GM12878 (cell line): Measurements from ENCODE around the gene DNAJC12. TPM values are rescaled to one million over a fixed set of nuclear protein-coding genes. Genes with fewer than 3 reads are reported as not detected.

Experiments
- ATAC-seq: fragments of 200-7000 bp; cut with Tn5 transposase; 3 replicates; pipeline ENCODE4 v1.9.1; 2020; ENCODE audit warnings: mild to moderate bottlenecking, moderate library complexity
- BruUV-seq: library from RNA; stranded (reverse); fragments of 400-500 nt; replicated peaks from 2 replicates; lab custom pipeline; 2021; lab: Mats Ljungman, UMichigan
- CTCF ChIA-PET: fragments of 300-600 bp; sonication (Branson Sonifier 250); formaldehyde crosslinking; extraction: SDS; loops from one replicate; lab custom pipeline; 2021; ENCODE audit warnings: inconsistent platforms; lab: Yijun Ruan, JAX
- POLR2A ChIA-PET: fragments of 350-600 bp; formaldehyde crosslinking; extraction: SDS; loops from one replicate; lab custom pipeline; 2021; ENCODE audit warnings: inconsistent platforms; lab: Charles Lee
- RAD21 ChIA-PET: fragments of 300-600 bp; sonication (Branson Sonifier 250); formaldehyde crosslinking; loops from one replicate; lab custom pipeline; 2023; ENCODE audit warnings: antibody characterized with exemption; ENCODE audit not compliant: unreplicated experiment; lab: Charles Lee
- SMC1A ChIA-PET: fragments of 300-600 bp; sonication (Branson Sonifier 250); formaldehyde crosslinking; loops from one replicate; lab custom pipeline; 2023; ENCODE audit not compliant: unreplicated experiment, uncharacterized antibody; lab: Charles Lee
- DNase-seq: peaks from one replicate; pipeline ENCODE4 v3.0.0-alpha.2; 2011; ENCODE audit warnings: low read depth, low spot score
- FAIRE-seq: peaks from 3 replicates; lab custom pipeline; 2011; peaks lifted over from hg19 to GRCh38; lab: Jason Lieb, UNC
- H2AFZ ChIP-seq: 2 replicates; pipeline ENCODE4 v1.6.0; 2011; ENCODE audit warnings: low read depth, low read length, control low read depth; ENCODE audit not compliant: control insufficient read depth
- H3K27ac ChIP-seq: 2 replicates; pipeline ENCODE4 v1.5.1; 2011; ENCODE audit warnings: control low read depth; ENCODE audit not compliant: control insufficient read depth, insufficient read depth
- H3K27me3 ChIP-seq, 2 experiments: replicated peaks in 1 of 2; 2 replicates each; pipeline versions ENCODE4 v1.6.0 to v1.6.1; 2011; ENCODE audit warnings: low read length in 1 of 2; ENCODE audit not compliant: control insufficient read depth in 2 of 2, insufficient read depth in 2 of 2
- H3K36me3 ChIP-seq, 2 experiments: 2 replicates each; pipeline ENCODE4 v1.5.1; 2011; ENCODE audit warnings: low read length in 1 of 2; ENCODE audit not compliant: control insufficient read depth in 2 of 2, insufficient read depth in 2 of 2
- H3K4me1 ChIP-seq: 2 replicates; pipeline ENCODE4 v1.6.1; 2011; ENCODE audit warnings: mild to moderate bottlenecking, low read length, moderate library complexity, mixed read lengths; ENCODE audit not compliant: control insufficient read depth, insufficient read depth
- H3K4me2 ChIP-seq: 2 replicates; pipeline ENCODE4 v1.6.0; 2011; ENCODE audit warnings: control low read depth; ENCODE audit not compliant: control insufficient read depth, insufficient read depth
- H3K4me3 ChIP-seq: fragments of 200-600 bp; sonication (generic); 2 replicates; pipeline ENCODE4 v1.5.1; 2016
- H3K79me2 ChIP-seq: 2 replicates; pipeline ENCODE4 v1.6.0; 2011; ENCODE audit warnings: low read length; ENCODE audit not compliant: control insufficient read depth, insufficient read depth
- H3K9ac ChIP-seq: 2 replicates; pipeline ENCODE4 v1.8.0; 2011; ENCODE audit warnings: low read length, control low read depth, mixed read lengths; ENCODE audit not compliant: control insufficient read depth, insufficient read depth
- H3K9me3 ChIP-seq: replicated peaks from 3 replicates; pipeline ENCODE4 v1.5.1; 2011; ENCODE audit warnings: mild to moderate bottlenecking, low read length; ENCODE audit not compliant: control insufficient read depth, insufficient read depth
- H4K20me1 ChIP-seq: 2 replicates; pipeline ENCODE4 v1.6.0; 2011; ENCODE audit not compliant: control insufficient read depth, insufficient read depth
- BHLHE40 ChIP-seq, 2 experiments: fragments of 450-650 bp in 1 of 2; IDR thresholded peaks; 2 replicates each; pipeline ENCODE4 v1.6.1; 2011 to 2017; ENCODE audit warnings: low read depth in 2 of 2, borderline replicate concordance in 1 of 2, improper control_type of control experiment in 1 of 2, low read length in 1 of 2, mild to moderate bottlenecking in 1 of 2
- CBFB ChIP-seq: IDR thresholded peaks from 2 replicates; pipeline ENCODE4 v1.6.1; 2016; ENCODE audit warnings: antibody characterized with exemption, low read depth
- GATAD2B ChIP-seq: fragments of 450-650 bp; conservative IDR thresholded peaks from 2 replicates; pipeline ENCODE4 v1.6.1; 2017; ENCODE audit warnings: low read depth, mild to moderate bottlenecking, moderate library complexity
- MTA2 ChIP-seq: fragments of 450-650 bp; IDR thresholded peaks from 2 replicates; pipeline ENCODE4 v1.6.1; 2016; ENCODE audit warnings: low read depth, mild to moderate bottlenecking, moderate library complexity
- MXI1 ChIP-seq: fragments of 150-350 bp; IDR thresholded peaks from 2 replicates; pipeline ENCODE4 v1.6.1; 2011; ENCODE audit warnings: low read depth, mild to moderate bottlenecking, inconsistent platforms, low read length, improper control_type of control experiment
- NR2F1 ChIP-seq: fragments of 450-650 bp; conservative IDR thresholded peaks from 2 replicates; pipeline ENCODE4 v1.6.1; 2017; ENCODE audit warnings: mild to moderate bottlenecking
- POLR2A ChIP-seq: IDR thresholded peaks from 2 replicates; pipeline ENCODE4 v1.6.1; 2011; ENCODE audit warnings: low read depth, mild to moderate bottlenecking, low read length
- RAD51 ChIP-seq: fragments of 450-650 bp; IDR thresholded peaks from 2 replicates; pipeline ENCODE4 v1.6.1; 2016; ENCODE audit warnings: moderate library complexity, mild to moderate bottlenecking, inconsistent platforms
- SMARCA5 ChIP-seq: fragments of 450-650 bp; IDR thresholded peaks from 2 replicates; pipeline ENCODE4 v1.6.1; 2017; ENCODE audit warnings: mild to moderate bottlenecking
- SREBF1 ChIP-seq: IDR thresholded peaks from 2 replicates; pipeline ENCODE4 v1.6.1; 2012; ENCODE audit warnings: mild to moderate bottlenecking, low read length
- YBX1 ChIP-seq: fragments of 450-650 bp; IDR thresholded peaks from 2 replicates; pipeline ENCODE4 v1.6.1; 2016; ENCODE audit warnings: antibody characterized with exemption
- ZNF274 ChIP-seq: IDR thresholded peaks from one replicate; pipeline ENCODE4 v1.8.0; 2011; ENCODE audit not compliant: insufficient read length, insufficient read depth
- WGBS: methylation state at CpG from one replicate; pipeline ENCODE4 v1.1.6; 2016; ENCODE audit warnings: low lambda C conversion rate; ENCODE audit not compliant: insufficient replicate concordance, insufficient coverage; ENCODE audit errors: missing lambda C conversion rate; 5-methylcytosine and 5-hydroxymethylcytosine counted together
- in situ Hi-C: fragments of 300-500 bp; cut with MboI; formaldehyde crosslinking; loops from 9 replicates; pipeline ENCODE4 v1.14.3; 2018; ENCODE audit warnings: mixed read lengths
- intact Hi-C: fragments of 100-400 bp; cut with micrococcal nuclease; formaldehyde crosslinking; loops from one replicate; pipeline ENCODE4 v1.14.2; 2022; ENCODE audit not compliant: unreplicated experiment
- polyA plus RNA-seq, 11 experiments: library from polyadenylated mRNA; depleted of rRNA in 4 of 11; unstranded in 6 of 11; stranded (reverse) in 5 of 11; fragments of >200 nt; fragmentation: Nextera tagmentation in 4 of 11; fragmentation: Illumina TruSeq in 1 of 11; extraction: Ambion mirVana in 4 of 11; extraction: Trizol in 1 of 11; gene quantifications; 1 replicate in 1 of 11; 2 replicates in 10 of 11; pipeline versions ENCODE4 v1.2.1 to v1.2.3, GENCODE V29; 2011 to 2016; ENCODE audit warnings: inconsistent platforms in 2 of 11, missing spikeins in 2 of 11, low read depth in 1 of 11
- total RNA-seq, 4 experiments: library from RNA; depleted of rRNA in 3 of 4; stranded (reverse); fragments of >200 nt in 3 of 4; fragmentation: Illumina TruSeq in 1 of 4; extraction: Trizol in 1 of 4; gene quantifications; 2 replicates each; pipeline versions ENCODE4 v1.2.1 to v1.2.3, GENCODE V29; 2013 to 2021
- TF ChIP-seq, protein P1 (sequence below): fragments of 450-650 bp; IDR thresholded peaks from 2 replicates; pipeline ENCODE4 v1.6.1; 2018; ENCODE audit warnings: mild to moderate bottlenecking, low read depth, moderate library complexity; ENCODE audit not compliant: partially characterized antibody
- TF ChIP-seq, protein P2 (sequence below), 3 experiments: IDR thresholded peaks in 2 of 3; conservative IDR thresholded peaks in 1 of 3; 2 replicates each; pipeline ENCODE4 v1.5.1; 2011; ENCODE audit warnings: low read depth in 3 of 3, low read length in 3 of 3, mild to moderate bottlenecking in 3 of 3, control low read depth in 2 of 3, moderate library complexity in 2 of 3, inconsistent platforms in 1 of 3, mixed read lengths in 1 of 3; ENCODE audit not compliant: control insufficient read depth in 2 of 3, insufficient read depth in 1 of 3; ENCODE audit errors: extremely low read depth in 1 of 3
- TF ChIP-seq, protein P3 (sequence below): fragments of 150-350 bp; IDR thresholded peaks from 2 replicates; pipeline ENCODE4 v1.6.1; 2014; ENCODE audit warnings: mild to moderate bottlenecking, low read depth, low read length
- TF ChIP-seq, protein P4 (sequence below): fragments of 450-650 bp; IDR thresholded peaks from 2 replicates; pipeline ENCODE4 v1.6.1; 2017; ENCODE audit warnings: borderline replicate concordance
- TF ChIP-seq, protein P5 (sequence below): fragments of 450-650 bp; conservative IDR thresholded peaks from 2 replicates; pipeline ENCODE4 v1.6.1; 2017; ENCODE audit warnings: mild to moderate bottlenecking, moderate library complexity

DNAJC12 gene
- total and polyA plus RNA-seq, 10 of the 15 experiments (the other 5 are each of a cell fraction or from before 2014, with no cell fraction given), result 1.1 to 4.5 (median 3.0) TPM

DNA sequence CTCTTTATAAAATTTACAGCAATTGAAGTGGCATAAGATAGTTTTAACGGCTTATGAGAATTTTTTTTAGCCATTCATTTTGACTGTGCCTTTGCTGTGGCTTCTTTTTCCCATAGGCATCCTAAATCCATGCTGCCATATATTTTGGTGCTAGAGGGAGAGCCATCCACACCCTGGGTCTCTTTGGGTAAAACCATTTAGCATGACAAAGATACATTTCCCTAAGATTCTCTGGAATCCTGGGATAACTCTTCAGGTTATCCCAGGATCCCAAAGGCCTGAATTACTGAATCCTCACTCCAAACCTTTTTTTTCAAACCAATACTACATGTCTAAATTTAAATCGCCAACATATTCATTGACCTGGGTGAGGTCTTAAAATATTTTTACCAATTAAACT is 28.9 kb downstream of the DNAJC12 start:
- H3K27me3 ChIP-seq, result no peaks in the 10 kb centered on the region; a peak in 1 of 4 replicates
- H3K4me2 ChIP-seq, result no peak overlapping the region
- no peak overlapping the region for H3K9ac ChIP-seq
- WGBS, result 69% methylated on average over 2 of the region's 2 CpGs
- no peaks in the 10 kb centered on the region for H3K79me2 ChIP-seq
- H3K4me1 ChIP-seq, result no peaks in the 10 kb centered on the region
- ChIA-PET RAD21 (no interaction called here), CTCF (no interaction called here), SMC1A (no interaction called here), POLR2A (no interaction called here)
- H3K4me3 ChIP-seq, result no peak overlapping the region
- H2AFZ ChIP-seq, result no peak overlapping the region
- no peak for DNase-seq
- FAIRE-seq, result no peak
- ATAC-seq, result no peak
- no peaks in the 10 kb centered on the region for H3K36me3 ChIP-seq
- intact Hi-C loops (no loop called here), in situ Hi-C loops (no loop called here)
- no peak overlapping the region for H3K27ac ChIP-seq
- no peaks in the 10 kb centered on the region for H4K20me1 ChIP-seq
- BruUV-seq, result no TSS peak
- no peaks in the 10 kb centered on the region; the same call in 2 of the 3 replicates for H3K9me3 ChIP-seq
- TF ChIP-seq, protein P1, sequence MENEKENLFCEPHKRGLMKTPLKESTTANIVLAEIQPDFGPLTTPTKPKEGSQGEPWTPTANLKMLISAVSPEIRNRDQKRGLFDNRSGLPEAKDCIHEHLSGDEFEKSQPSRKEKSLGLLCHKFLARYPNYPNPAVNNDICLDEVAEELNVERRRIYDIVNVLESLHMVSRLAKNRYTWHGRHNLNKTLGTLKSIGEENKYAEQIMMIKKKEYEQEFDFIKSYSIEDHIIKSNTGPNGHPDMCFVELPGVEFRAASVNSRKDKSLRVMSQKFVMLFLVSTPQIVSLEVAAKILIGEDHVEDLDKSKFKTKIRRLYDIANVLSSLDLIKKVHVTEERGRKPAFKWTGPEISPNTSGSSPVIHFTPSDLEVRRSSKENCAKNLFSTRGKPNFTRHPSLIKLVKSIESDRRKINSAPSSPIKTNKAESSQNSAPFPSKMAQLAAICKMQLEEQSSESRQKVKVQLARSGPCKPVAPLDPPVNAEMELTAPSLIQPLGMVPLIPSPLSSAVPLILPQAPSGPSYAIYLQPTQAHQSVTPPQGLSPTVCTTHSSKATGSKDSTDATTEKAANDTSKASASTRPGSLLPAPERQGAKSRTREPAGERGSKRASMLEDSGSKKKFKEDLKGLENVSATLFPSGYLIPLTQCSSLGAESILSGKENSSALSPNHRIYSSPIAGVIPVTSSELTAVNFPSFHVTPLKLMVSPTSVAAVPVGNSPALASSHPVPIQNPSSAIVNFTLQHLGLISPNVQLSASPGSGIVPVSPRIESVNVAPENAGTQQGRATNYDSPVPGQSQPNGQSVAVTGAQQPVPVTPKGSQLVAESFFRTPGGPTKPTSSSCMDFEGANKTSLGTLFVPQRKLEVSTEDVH, result no peak
- TF ChIP-seq, protein P2, sequence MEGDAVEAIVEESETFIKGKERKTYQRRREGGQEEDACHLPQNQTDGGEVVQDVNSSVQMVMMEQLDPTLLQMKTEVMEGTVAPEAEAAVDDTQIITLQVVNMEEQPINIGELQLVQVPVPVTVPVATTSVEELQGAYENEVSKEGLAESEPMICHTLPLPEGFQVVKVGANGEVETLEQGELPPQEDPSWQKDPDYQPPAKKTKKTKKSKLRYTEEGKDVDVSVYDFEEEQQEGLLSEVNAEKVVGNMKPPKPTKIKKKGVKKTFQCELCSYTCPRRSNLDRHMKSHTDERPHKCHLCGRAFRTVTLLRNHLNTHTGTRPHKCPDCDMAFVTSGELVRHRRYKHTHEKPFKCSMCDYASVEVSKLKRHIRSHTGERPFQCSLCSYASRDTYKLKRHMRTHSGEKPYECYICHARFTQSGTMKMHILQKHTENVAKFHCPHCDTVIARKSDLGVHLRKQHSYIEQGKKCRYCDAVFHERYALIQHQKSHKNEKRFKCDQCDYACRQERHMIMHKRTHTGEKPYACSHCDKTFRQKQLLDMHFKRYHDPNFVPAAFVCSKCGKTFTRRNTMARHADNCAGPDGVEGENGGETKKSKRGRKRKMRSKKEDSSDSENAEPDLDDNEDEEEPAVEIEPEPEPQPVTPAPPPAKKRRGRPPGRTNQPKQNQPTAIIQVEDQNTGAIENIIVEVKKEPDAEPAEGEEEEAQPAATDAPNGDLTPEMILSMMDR (IDR thresholded peaks at IDR 0.05 in 2 of 3, conservative IDR thresholded peaks at IDR 0.05 in 1 of 3; ENCODE audit: control insufficient read depth in 2 of 3, extremely low read depth in 1 of 3, insufficient read depth in 1 of 3, low read depth in 3 of 3, low read length in 3 of 3), result no peak
- TF ChIP-seq, protein P3, sequence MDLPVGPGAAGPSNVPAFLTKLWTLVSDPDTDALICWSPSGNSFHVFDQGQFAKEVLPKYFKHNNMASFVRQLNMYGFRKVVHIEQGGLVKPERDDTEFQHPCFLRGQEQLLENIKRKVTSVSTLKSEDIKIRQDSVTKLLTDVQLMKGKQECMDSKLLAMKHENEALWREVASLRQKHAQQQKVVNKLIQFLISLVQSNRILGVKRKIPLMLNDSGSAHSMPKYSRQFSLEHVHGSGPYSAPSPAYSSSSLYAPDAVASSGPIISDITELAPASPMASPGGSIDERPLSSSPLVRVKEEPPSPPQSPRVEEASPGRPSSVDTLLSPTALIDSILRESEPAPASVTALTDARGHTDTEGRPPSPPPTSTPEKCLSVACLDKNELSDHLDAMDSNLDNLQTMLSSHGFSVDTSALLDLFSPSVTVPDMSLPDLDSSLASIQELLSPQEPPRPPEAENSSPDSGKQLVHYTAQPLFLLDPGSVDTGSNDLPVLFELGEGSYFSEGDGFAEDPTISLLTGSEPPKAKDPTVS, result no peak
- no peak for TF ChIP-seq SMARCA5
- TF ChIP-seq NR2F1, result no peak
- no peak for TF ChIP-seq RAD51
- TF ChIP-seq, protein P4, sequence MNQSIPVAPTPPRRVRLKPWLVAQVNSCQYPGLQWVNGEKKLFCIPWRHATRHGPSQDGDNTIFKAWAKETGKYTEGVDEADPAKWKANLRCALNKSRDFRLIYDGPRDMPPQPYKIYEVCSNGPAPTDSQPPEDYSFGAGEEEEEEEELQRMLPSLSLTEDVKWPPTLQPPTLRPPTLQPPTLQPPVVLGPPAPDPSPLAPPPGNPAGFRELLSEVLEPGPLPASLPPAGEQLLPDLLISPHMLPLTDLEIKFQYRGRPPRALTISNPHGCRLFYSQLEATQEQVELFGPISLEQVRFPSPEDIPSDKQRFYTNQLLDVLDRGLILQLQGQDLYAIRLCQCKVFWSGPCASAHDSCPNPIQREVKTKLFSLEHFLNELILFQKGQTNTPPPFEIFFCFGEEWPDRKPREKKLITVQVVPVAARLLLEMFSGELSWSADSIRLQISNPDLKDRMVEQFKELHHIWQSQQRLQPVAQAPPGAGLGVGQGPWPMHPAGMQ, result no peak
- TF ChIP-seq, protein P5, sequence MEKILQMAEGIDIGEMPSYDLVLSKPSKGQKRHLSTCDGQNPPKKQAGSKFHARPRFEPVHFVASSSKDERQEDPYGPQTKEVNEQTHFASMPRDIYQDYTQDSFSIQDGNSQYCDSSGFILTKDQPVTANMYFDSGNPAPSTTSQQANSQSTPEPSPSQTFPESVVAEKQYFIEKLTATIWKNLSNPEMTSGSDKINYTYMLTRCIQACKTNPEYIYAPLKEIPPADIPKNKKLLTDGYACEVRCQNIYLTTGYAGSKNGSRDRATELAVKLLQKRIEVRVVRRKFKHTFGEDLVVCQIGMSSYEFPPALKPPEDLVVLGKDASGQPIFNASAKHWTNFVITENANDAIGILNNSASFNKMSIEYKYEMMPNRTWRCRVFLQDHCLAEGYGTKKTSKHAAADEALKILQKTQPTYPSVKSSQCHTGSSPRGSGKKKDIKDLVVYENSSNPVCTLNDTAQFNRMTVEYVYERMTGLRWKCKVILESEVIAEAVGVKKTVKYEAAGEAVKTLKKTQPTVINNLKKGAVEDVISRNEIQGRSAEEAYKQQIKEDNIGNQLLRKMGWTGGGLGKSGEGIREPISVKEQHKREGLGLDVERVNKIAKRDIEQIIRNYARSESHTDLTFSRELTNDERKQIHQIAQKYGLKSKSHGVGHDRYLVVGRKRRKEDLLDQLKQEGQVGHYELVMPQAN, result no peak
- TF ChIP-seq MTA2, result no peak
- no peak for TF ChIP-seq BHLHE40 (IDR thresholded peaks at IDR 0.05; ENCODE audit: borderline replicate concordance in 1 of 2, low read depth in 2 of 2, low read length in 1 of 2)
- TF ChIP-seq CBFB, result no peak
- no peak for TF ChIP-seq GATAD2B
- no peak for TF ChIP-seq POLR2A
- no peak for TF ChIP-seq YBX1
- TF ChIP-seq SREBF1, result no peak
- TF ChIP-seq MXI1, result no peak
- no peak for TF ChIP-seq ZNF274
